K562 (cell line): Measurements from ENCODE around the gene FAM20C. TPM values are rescaled to one million over a fixed set of nuclear protein-coding genes. Genes with fewer than 3 reads are reported as not detected.

Experiments used
- ATAC-seq: fragments of 200-7000 bp; cut with Tn5 transposase; 3 replicates; pipeline ENCODE4 v1.9.1; 2020; ENCODE audit warnings: moderate library complexity
- BruUV-seq: library from RNA; stranded (reverse); fragments of 400-500 nt; replicated peaks from 2 replicates; lab custom pipeline; 2021; lab: Mats Ljungman, UMichigan
- CTCF ChIA-PET: fragments of 300-600 bp; formaldehyde crosslinking; extraction: SDS; loops from one replicate; lab custom pipeline; 2021; ENCODE audit warnings: low intra/inter-chr PET ratio; lab: Yijun Ruan, JAX
- POLR2A ChIA-PET: fragments of 300-600, 350-650 bp; sonication (Branson Sonifier 250); formaldehyde crosslinking; extraction: SDS; loops from one replicate; lab custom pipeline; 2021; ENCODE audit warnings: antibody characterized with exemption, inconsistent platforms; lab: Yijun Ruan, JAX
- DNase-seq, 4 experiments: peaks; one replicate each; pipeline versions ENCODE4 v3.0.0 to v3.0.0-alpha.2; 2011 to 2018; ENCODE audit warnings: low spot score in 3 of 4, mixed read lengths in 3 of 4; ENCODE audit errors: extremely low read depth in 1 of 4
- FAIRE-seq: peaks from 2 replicates; lab custom pipeline; 2011; peaks lifted over from hg19 to GRCh38; lab: Jason Lieb, UNC
- H2AFZ ChIP-seq: 2 replicates; pipeline ENCODE4 v1.6.0; 2011; ENCODE audit warnings: low read depth, low read length, control low read depth, inconsistent platforms
- H3K27ac ChIP-seq: fragments of 200-600 bp; 3 replicates; pipeline ENCODE4 v1.8.0; 2011; ENCODE audit warnings: low read depth, mild to moderate bottlenecking, control low read depth, inconsistent platforms, low read length, moderate library complexity, mixed read lengths; ENCODE audit errors: extremely low read depth
- H3K27me3 ChIP-seq, 2 experiments: fragments of 300-600 bp in 1 of 2; 2 replicates in 1 of 2; 3 replicates in 1 of 2; pipeline versions ENCODE4 v1.6.0 to v1.8.0; 2011; ENCODE audit warnings: inconsistent platforms in 2 of 2, low read length in 2 of 2, mild to moderate bottlenecking in 1 of 2, mixed read lengths in 1 of 2, moderate library complexity in 1 of 2; ENCODE audit not compliant: control insufficient read depth in 2 of 2, insufficient read depth in 2 of 2
- H3K36me3 ChIP-seq: fragments of 300-600 bp; 3 replicates; pipeline ENCODE4 v1.8.0; 2011; ENCODE audit warnings: mild to moderate bottlenecking, low read length, inconsistent platforms; ENCODE audit not compliant: control insufficient read depth, insufficient read depth
- H3K4me1 ChIP-seq, 2 experiments: fragments of 200-600 bp in 1 of 2; replicated peaks in 1 of 2; 2 replicates in 1 of 2; 3 replicates in 1 of 2; pipeline versions ENCODE4 v1.5.1 to v1.8.0; 2011; ENCODE audit warnings: inconsistent platforms in 2 of 2, low read length in 2 of 2, mild to moderate bottlenecking in 1 of 2, mixed read lengths in 1 of 2, moderate library complexity in 1 of 2; ENCODE audit not compliant: control insufficient read depth in 2 of 2, insufficient read depth in 2 of 2
- H3K4me2 ChIP-seq: 2 replicates; pipeline ENCODE4 v1.6.1; 2011; ENCODE audit warnings: low read length, control low read depth, inconsistent platforms, mixed read lengths; ENCODE audit not compliant: insufficient read depth
- H3K4me3 ChIP-seq: fragments of 200-600 bp; sonication (generic), shearing (Covaris generic); 2 replicates; pipeline ENCODE4 v1.5.1; 2016; ENCODE audit warnings: control low read depth, inconsistent platforms
- H3K79me2 ChIP-seq: fragments of 200-600 bp; 3 replicates; pipeline ENCODE4 v1.8.0; 2011; ENCODE audit warnings: low read length, inconsistent platforms; ENCODE audit not compliant: control insufficient read depth, insufficient read depth
- H3K9ac ChIP-seq, 2 experiments: 2 replicates each; pipeline versions ENCODE4 v1.6.0 to v1.6.1; 2011; ENCODE audit warnings: low read depth in 2 of 2, low read length in 2 of 2, control low read depth in 1 of 2, inconsistent platforms in 1 of 2, mild to moderate bottlenecking in 1 of 2, mixed read lengths in 1 of 2; ENCODE audit not compliant: insufficient read depth in 1 of 2
- H3K9me1 ChIP-seq: one replicate; pipeline ENCODE4 v1.6.0; 2011; ENCODE audit warnings: inconsistent platforms, mild to moderate bottlenecking, low read length, moderate library complexity; ENCODE audit not compliant: control insufficient read depth, insufficient read depth
- H3K9me3 ChIP-seq: replicated peaks from 2 replicates; pipeline ENCODE4 v1.5.1; 2011; ENCODE audit warnings: low read depth, low read length, inconsistent platforms; ENCODE audit not compliant: control insufficient read depth, insufficient read depth
- H4K20me1 ChIP-seq: replicated peaks from 2 replicates; pipeline ENCODE4 v1.6.1; 2011; ENCODE audit warnings: low read length, inconsistent platforms, mixed read lengths; ENCODE audit not compliant: control insufficient read depth, insufficient read depth
- CBFA2T3 ChIP-seq: fragments of 450-650 bp; IDR thresholded peaks from 2 replicates; pipeline ENCODE4 v1.6.1; 2017
- CTBP1 ChIP-seq: fragments of 450-650 bp; IDR thresholded peaks from 2 replicates; pipeline ENCODE4 v1.6.1; 2016; ENCODE audit warnings: borderline replicate concordance
- CTCFL ChIP-seq: IDR thresholded peaks from 2 replicates; pipeline ENCODE4 v1.6.1; 2011; ENCODE audit warnings: borderline replicate concordance, low read depth, mild to moderate bottlenecking, moderate library complexity, low read length; ENCODE audit not compliant: insufficient read depth, poor library complexity, severe bottlenecking
- DLX4 ChIP-seq: fragments of 250-450 bp; sonication (Bioruptor Pico); IDR thresholded peaks from 2 replicates; pipeline ENCODE4 v1.6.1; 2021; ENCODE audit warnings: mild to moderate bottlenecking
- KDM1A ChIP-seq, 2 experiments: fragments of 450-650 bp; IDR thresholded peaks; 2 replicates each; pipeline ENCODE4 v1.6.1; 2016; ENCODE audit warnings: mild to moderate bottlenecking in 2 of 2
- MAFK ChIP-seq: IDR thresholded peaks from 2 replicates; pipeline ENCODE4 v1.6.1; 2011; ENCODE audit warnings: low read length, improper control_type of control experiment
- PHF20 ChIP-seq: fragments of 450-650 bp; IDR thresholded peaks from 2 replicates; pipeline ENCODE4 v1.6.1; 2018; ENCODE audit not compliant: partially characterized antibody
- USF1 ChIP-seq: sonication (generic); formaldehyde crosslinking; IDR thresholded peaks from 2 replicates; pipeline ENCODE4 v1.9.0; 2022; ENCODE audit warnings: mild to moderate bottlenecking, missing genetic modification reagents
- USF2 ChIP-seq: sonication (generic); formaldehyde crosslinking; IDR thresholded peaks from 2 replicates; pipeline ENCODE4 v1.5.0; 2020; ENCODE audit warnings: missing genetic modification reagents
- WHSC1 ChIP-seq: IDR thresholded peaks from one replicate; pipeline ENCODE4 v1.6.1; 2012; ENCODE audit warnings: low read length, control low read depth, inconsistent platforms
- ZNF431 ChIP-seq: sonication (generic); formaldehyde crosslinking; IDR thresholded peaks from 2 replicates; pipeline ENCODE4 v1.8.0; 2022; ENCODE audit warnings: mild to moderate bottlenecking, missing genetic modification reagents
- WGBS: fragments of 100-300 bp; shearing (Covaris generic); methylation state at CpG from one replicate; pipeline ENCODE4 v1.1.6; 2016; ENCODE audit warnings: low coverage, mixed read lengths; ENCODE audit not compliant: insufficient coverage; ENCODE audit errors: missing lambda C conversion rate; 5-methylcytosine and 5-hydroxymethylcytosine counted together
- in situ Hi-C: fragments of 300-500 bp; cut with MboI; formaldehyde crosslinking; loops from 4 replicates; pipeline ENCODE4 v1.15.0; 2018; ENCODE audit warnings: inconsistent platforms, mixed read lengths
- intact Hi-C: fragments of 100-400 bp; cut with micrococcal nuclease; formaldehyde crosslinking; loops from 2 replicates; pipeline ENCODE4 v1.14.2; 2022
- polyA plus RNA-seq, 8 experiments: library from polyadenylated mRNA; depleted of rRNA in 4 of 8; stranded (reverse) in 5 of 8; unstranded in 3 of 8; fragments of >200 nt; fragmentation: Nextera tagmentation in 2 of 8; fragmentation: Illumina TruSeq in 1 of 8; extraction: Ambion mirVana in 2 of 8; extraction: Trizol in 1 of 8; gene quantifications; 2 replicates each; pipeline versions ENCODE4 v1.2.1 to v1.2.3, GENCODE V29; 2011 to 2014; ENCODE audit warnings: inconsistent platforms in 1 of 8, missing spikeins in 1 of 8
- total RNA-seq, 7 experiments: library from RNA; depleted of rRNA in 6 of 7; stranded (reverse); fragments of >200 nt in 6 of 7; fragmentation: Illumina TruSeq in 2 of 7; extraction: Trizol in 2 of 7; gene quantifications; 2 replicates each; pipeline versions ENCODE4 v1.2.1 to v1.2.3, GENCODE V29; 2011 to 2021; ENCODE audit warnings: low replicate concordance in 1 of 7

The FAM20C gene
- total and polyA plus RNA-seq, 9 of the 15 experiments (the other 6 are each of a cell fraction or from before 2014, with no cell fraction given): 0.09 TPM; not detected in 8

GRCh38 chr7:200704-201103 lies 8.3 kb downstream of the FAM20C start (continued):
- TF ChIP-seq PHF20 (no peak), CBFA2T3 (no peak), MAFK (no peak), WHSC1 (no peak), DLX4 (no peak), USF2 (CRISPR knock-in tag) (no peak), KDM1A (IDR thresholded peaks at IDR 0.05) (no peak), CTCFL (no peak)

- no peaks in the 10 kb centered on the region for H3K9me3 ChIP-seq
- H3K9me1 ChIP-seq: no peaks in the 10 kb centered on the region
- TF ChIP-seq ZNF431 (no peak), CTBP1 (no peak), USF2 (CRISPR knock-in tag) (peak; percentile 26; the same call in 1 of the 2 replicates), USF1 (CRISPR knock-in tag) (peak; percentile 74)
- FAIRE-seq (no peak), DNase-seq (no peak), ATAC-seq (no peak)
- H3K9ac ChIP-seq: no peak overlapping the region
- H3K27me3 ChIP-seq: peaks cover 20 to 74% of the 10 kb centered on the region in 2 experiments
- no peak overlapping the region for H3K4me3 ChIP-seq
- no peak overlapping the region for H3K27ac ChIP-seq
- H3K36me3 ChIP-seq: no peaks in the 10 kb centered on the region
- ChIA-PET POLR2A (no interaction called here), CTCF (no interaction called here)
- no peaks in the 10 kb centered on the region for H3K79me2 ChIP-seq
- intact Hi-C loops (no loop called here), in situ Hi-C loops (no loop called here)
- peaks cover 7% of the 10 kb centered on the region; the same call in 1 of the 2 replicates for H4K20me1 ChIP-seq
- no TSS peak for BruUV-seq
- H3K4me2 ChIP-seq: no peak overlapping the region
- H3K4me1 ChIP-seq: peaks cover 0 to 3% of the 10 kb centered on the region in 2 experiments; a peak in 1 of 5 replicates
- WGBS: 16% methylated on average over 17 of the region's 17 CpGs
- no peak overlapping the region for H2AFZ ChIP-seq
Observed at GRCh38 chr7:204326-204725, 12.0 kb downstream of the FAM20C start.
